ENCODE data around the gene DNAJC6. TPM values are rescaled to one million over a fixed set of nuclear protein-coding genes. Genes with fewer than 3 reads are reported as not detected.

Gene DNAJC6
- polyA plus RNA-seq, 4 donors: 5.4 to 7.5 (median 6.5) TPM

- DNase-seq (ENCODE audit: low read depth in 4 of 4, low spot score in 3 of 4): no peak
Measured at GRCh38 chr1:65292861-65293593, 16.3 kb upstream of the DNAJC6 start.

GRCh38 chr1:65297706-65298105 is 11.6 kb upstream of the DNAJC6 start:
- no peak for DNase-seq (ENCODE audit: low read depth in 4 of 4, low spot score in 3 of 4)

- no peak for DNase-seq (ENCODE audit: low read depth in 4 of 4, low spot score in 3 of 4)
Measured at GRCh38 chr1:65299328-65299727, 10.0 kb upstream of the DNAJC6 start.

- no peak for DNase-seq (ENCODE audit: low read depth in 4 of 4, low spot score in 3 of 4)
Measured at GRCh38 chr1:65308781-65309303, 501 bp upstream of the DNAJC6 start.

DNA sequence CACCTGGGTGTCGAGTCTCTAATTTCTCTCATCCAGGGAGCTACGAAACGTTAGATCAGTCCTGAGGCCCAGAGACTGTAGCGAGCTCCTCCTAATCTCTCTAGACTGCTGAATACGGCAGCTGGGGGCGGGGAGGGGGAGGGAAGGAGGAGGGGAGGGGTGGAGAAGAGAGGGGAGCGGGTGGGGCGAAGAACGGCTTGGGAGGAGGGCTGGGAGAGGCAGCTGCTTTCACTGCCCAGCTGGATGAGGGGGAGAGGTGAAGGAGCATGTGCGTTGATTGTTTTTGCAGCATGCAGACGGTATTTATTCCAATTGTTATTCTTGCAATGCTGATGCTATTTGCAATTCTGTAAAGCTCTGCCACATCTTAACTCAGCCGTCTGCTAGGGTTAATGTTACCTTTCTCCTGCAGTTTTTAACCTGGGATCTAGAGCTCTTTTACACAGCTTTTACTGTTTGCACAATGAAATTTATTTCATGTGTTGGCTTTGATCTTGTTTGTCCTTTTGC is 790 bp downstream of the DNAJC6 start:
- DNase-seq (ENCODE audit: low read depth in 4 of 4, low spot score in 3 of 4): peak in 1 of 4 donors; percentile 23

DNA sequence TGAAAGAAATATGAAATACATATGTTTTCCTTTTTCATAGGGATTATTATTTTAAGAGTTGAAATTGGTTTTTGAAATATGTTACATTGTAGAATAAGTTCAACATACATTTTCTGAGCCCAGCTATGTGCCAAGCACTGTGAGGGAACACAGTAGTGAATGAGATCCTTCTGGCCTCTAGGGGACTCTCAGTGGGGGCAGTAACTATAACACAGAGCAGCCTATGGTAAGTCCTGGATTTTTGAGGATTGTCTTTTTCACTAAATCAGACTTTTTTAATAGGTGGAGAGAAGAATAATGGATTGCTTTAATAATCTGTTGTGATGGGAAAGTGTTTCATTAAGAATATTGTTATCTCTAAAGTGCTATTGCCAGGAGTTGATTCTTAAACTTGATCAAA is 2.4 kb downstream of the DNAJC6 start:
- DNase-seq (ENCODE audit: low read depth in 4 of 4, low spot score in 3 of 4): no peak

GRCh38 chr1:65316233-65316632 is 6.9 kb downstream of the DNAJC6 start:
- DNase-seq (ENCODE audit: low read depth in 4 of 4, low spot score in 3 of 4): no peak

GRCh38 chr1:65317866-65318653 is 8.7 kb downstream of the DNAJC6 start:
- DNase-seq (ENCODE audit: low read depth in 4 of 4, low spot score in 3 of 4): no peak

- DNase-seq (ENCODE audit: low read depth in 4 of 4, low spot score in 3 of 4): no peak
Measured at GRCh38 chr1:65319141-65319540, 9.8 kb downstream of the DNAJC6 start.

DNA sequence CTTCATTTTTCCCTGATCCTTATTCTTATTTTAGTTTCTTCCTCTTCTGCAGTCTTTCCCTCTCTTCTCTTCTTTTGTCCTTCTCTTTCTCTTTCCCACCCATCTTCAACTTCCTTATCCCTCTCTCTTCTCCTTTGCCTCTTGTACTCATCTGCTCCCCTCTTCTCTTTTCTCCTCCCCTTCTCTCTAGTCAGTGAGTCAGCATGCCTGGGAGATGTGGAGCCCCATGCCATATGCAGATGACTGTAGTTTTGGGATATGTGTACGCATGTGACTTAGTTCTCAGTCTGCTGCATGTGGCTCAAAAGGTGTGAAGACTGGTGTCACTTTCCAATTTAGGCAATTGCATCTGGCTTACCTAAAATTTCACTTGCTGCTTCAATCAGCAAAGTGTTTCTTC is 10.4 kb downstream of the DNAJC6 start:
- no peak for DNase-seq (ENCODE audit: low read depth in 4 of 4, low spot score in 3 of 4)

- no peak for DNase-seq (ENCODE audit: low read depth in 4 of 4, low spot score in 3 of 4)
Measured at GRCh38 chr1:65321879-65322278, 12.5 kb downstream of the DNAJC6 start.

DNA sequence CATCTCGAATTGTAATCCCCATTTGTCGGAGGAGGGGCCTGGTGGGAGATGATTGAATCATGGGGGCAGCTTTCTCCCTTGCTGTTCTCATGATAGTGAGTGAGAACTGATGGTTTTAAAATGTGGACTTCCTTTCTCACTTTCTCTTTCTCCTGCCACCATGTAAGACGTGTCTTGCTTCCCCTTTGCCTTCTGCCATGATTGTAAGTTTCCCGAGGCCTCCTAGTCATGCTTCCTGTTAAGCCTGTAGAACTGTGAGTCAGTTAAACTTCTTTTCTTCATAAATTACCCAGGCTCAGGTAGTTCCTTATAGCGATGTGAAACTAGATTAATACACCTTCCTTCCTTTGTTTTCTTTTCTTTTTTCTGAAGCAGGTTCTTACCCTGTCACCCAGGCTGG is 13.9 kb downstream of the DNAJC6 start:
- no peak for DNase-seq (ENCODE audit: low read depth in 4 of 4, low spot score in 3 of 4)

DNA sequence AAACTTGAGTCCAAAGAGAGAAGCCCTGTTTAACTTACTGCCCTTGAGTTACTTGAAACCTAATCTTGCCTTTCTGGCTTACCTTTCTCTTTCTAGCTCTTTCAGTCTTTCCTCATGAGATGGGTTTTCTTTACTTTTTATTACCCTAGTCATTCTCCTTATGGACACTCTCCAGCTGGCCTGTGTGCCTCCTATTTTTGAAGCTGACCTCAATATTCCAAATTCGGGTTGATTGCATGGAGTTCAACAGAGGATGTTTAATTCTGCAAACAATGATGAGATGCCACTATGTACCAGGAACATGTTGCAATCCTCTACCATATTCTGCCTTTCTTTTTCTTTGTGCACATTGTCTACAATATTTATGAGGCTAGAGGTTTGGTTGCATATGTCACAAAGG is 20.7 kb downstream of the DNAJC6 start:
- no peak for DNase-seq (ENCODE audit: low read depth in 4 of 4, low spot score in 3 of 4)

GRCh38 chr1:65330822-65331221 is 21.5 kb downstream of the DNAJC6 start:
- no peak for DNase-seq (ENCODE audit: low read depth in 4 of 4, low spot score in 3 of 4)

GRCh38 chr1:65332821-65333220 is 23.5 kb downstream of the DNAJC6 start:
- DNase-seq (ENCODE audit: low read depth in 4 of 4, low spot score in 3 of 4): no peak

- no peak for DNase-seq (ENCODE audit: low read depth in 4 of 4, low spot score in 3 of 4)
Measured at GRCh38 chr1:65334081-65334480, 24.7 kb downstream of the DNAJC6 start.

DNA sequence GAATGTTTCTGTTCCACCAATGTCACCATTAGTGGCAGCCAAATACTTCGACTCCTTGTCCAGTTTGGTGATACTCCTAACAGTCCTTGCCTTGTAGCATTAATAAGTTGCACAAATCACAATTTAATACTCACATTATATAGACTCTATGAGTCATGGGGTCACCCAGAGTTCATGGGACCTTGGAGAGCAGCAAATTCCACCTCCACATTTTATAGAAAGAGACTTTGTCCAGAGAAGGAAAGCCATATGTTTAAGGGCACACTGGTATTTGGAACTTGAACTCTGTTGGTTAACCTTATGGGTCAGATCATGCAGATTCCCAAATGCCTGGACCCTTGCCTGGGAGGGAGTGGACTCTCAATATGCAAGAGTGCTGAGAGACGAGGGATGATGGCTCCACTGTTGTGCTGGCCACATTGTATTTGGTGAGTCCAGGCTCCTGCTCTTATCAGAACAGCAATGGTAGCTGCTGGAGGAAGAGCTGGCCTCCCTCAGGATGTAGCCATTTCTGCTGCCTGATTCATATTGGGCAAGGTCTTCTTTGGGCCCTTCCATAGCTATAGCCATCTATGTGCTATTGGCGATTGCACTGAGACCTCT is 30.6 kb downstream of the DNAJC6 start:
- DNase-seq (ENCODE audit: low read depth in 4 of 4, low spot score in 3 of 4): no peak

- DNase-seq (ENCODE audit: low read depth in 4 of 4, low spot score in 3 of 4): no peak
Measured at GRCh38 chr1:65341381-65341780, 32.0 kb downstream of the DNAJC6 start.

DNA sequence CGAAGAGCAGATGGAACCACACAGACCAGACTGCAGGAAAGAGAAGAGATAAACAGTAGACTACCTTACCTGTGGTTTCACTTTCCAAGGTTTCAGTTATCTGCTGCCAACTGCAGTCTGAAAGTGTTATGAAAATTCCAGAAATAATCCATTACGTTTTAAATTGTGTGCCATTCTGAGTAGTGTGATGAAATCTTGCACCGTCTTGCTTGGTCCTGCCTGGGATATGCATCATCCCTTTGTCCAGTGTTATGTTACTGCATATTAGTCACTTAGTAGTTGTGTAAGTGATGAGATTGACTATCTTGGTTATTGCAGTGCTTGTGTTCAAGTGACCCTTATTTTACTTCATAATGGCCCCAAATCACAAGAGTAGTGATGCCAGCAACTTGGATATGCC is 33.9 kb downstream of the DNAJC6 start:
- DNase-seq (ENCODE audit: low read depth in 4 of 4, low spot score in 3 of 4): no peak

DNA sequence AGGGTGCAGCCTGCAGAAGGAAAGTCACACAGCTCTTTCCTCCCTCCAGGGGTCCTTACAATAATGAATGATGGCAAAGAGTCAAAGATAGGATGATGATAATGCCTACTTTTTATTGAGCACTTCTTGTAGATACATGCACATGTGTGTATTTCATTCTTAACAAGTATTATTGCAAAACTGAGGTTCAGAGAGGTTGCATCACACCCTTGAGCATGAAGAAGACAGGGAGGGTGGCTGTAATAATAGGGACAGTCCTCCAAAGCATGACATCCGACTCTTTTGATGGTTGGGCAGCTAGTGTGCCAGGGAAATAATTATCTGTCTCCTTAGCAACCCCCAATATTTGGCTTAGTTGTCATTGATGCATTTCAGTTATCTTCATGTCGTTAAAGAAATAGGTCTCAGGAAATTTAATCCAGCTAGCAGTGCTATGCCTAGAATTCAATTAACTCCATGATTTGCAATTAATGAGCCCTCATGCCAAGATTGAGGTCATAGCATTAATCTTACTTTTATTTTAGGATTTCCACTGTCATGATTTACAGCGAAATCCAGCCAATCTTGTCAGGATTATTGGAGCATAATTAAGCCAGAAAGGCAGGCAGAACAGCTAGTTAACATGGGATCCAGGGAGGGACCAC is 35.0 kb downstream of the DNAJC6 start:
- DNase-seq (ENCODE audit: low read depth in 4 of 4, low spot score in 3 of 4): no peak

DNA sequence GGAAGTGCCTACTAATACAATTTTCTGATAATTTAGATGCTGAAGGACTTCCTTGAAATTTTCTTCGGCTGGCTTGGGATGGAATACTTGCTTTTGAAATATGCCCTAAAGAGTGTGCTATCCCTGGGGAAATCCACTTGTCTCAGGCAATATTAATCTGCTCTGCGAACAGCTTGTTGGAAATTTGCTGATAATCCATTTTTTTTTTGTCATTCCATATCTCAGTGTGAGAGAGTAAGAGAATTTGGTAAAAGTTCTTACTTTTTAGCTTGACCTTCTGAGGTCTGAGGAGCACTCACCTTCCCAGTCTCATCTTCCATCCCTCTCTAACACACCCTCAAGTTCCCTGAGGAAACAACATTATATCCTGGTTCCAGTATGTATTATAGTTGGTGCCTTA is 36.8 kb downstream of the DNAJC6 start:
- no peak for DNase-seq (ENCODE audit: low read depth in 4 of 4, low spot score in 3 of 4)
